GM18519 (cell line): ENCODE data around the gene INO80E.

Experiments
- ATAC-seq: cut with Tn5 transposase; IDR thresholded peaks from one replicate; pipeline ENCODE4 v1.9.1; 2021; ENCODE audit warnings: mild to moderate bottlenecking, moderate library complexity; ENCODE audit not compliant: unreplicated experiment, low FRiP score

INO80E gene

GRCh38 chr16:29991571-29991904, 4.5 kb upstream of the INO80E start:
- no peak for ATAC-seq

GRCh38 chr16:29992344-29992967, 3.6 kb upstream of the INO80E start:
- no peak for ATAC-seq

- ATAC-seq, result no peak
These were observed 2.7 kb upstream of the INO80E start for GRCh38 chr16:29993191-29993902.

- no peak for ATAC-seq
These were observed 2.0 kb upstream of the INO80E start for GRCh38 chr16:29993903-29994599.

GRCh38 chr16:29994600-29995323, 1.3 kb upstream of the INO80E start:
- ATAC-seq, result no peak

GRCh38 chr16:29995324-29995910, 624 bp upstream of the INO80E start, which contains the start of gene HIRIP3:
Gene HIRIP3, minus strand, starts transcription at chr16:29995617. Its CDS starts 12 bp downstream, at chr16:29995605.
- peak; percentile 12 for ATAC-seq

GRCh38 chr16:29996766-29997250, 767 bp downstream of the INO80E start:
- no peak for ATAC-seq

- ATAC-seq, result no peak
These were observed 3.6 kb downstream of the INO80E start for GRCh38 chr16:29999605-30000004.

GRCh38 chr16:30000735-30001631, 4.9 kb downstream of the INO80E start:
- ATAC-seq, result no peak

GRCh38 chr16:30002614-30003346, 6.7 kb downstream of the INO80E start:
- ATAC-seq, result no peak

- no peak for ATAC-seq
These were observed 7.8 kb downstream of the INO80E start for GRCh38 chr16:30003670-30004423.

GRCh38 chr16:30004424-30004776, 8.4 kb downstream of the INO80E start:
- ATAC-seq, result no peak

GRCh38 chr16:30004811-30005242, 8.8 kb downstream of the INO80E start:
- ATAC-seq, result no peak

GRCh38 chr16:30005341-30006094, 9.5 kb downstream of the INO80E start:
- no peak for ATAC-seq

- no peak for ATAC-seq
These were observed 10.0 kb downstream of the INO80E start for GRCh38 chr16:30006095-30006473.

GRCh38 chr16:30006659-30007377, 10.8 kb downstream of the INO80E start:
- no peak for ATAC-seq

GRCh38 chr16:30007378-30007895, 11.4 kb downstream of the INO80E start:
- no peak for ATAC-seq
